Spinal cord (tissue), 10 donors: ENCODE measurements around the gene SMOC2. TPM values are rescaled to one million over a fixed set of nuclear protein-coding genes. Genes with fewer than 3 reads are reported as not detected.
A peak's percentile ranks its signal among the peaks of the same experiment; 100 is the strongest.

Experiments
- DNase-seq, 6 donors: peaks; one replicate each; pipeline versions ENCODE4 v3.0.0 to v3.0.0-alpha.2; 2013 to 2015; ENCODE audit warnings: low spot score in 6 of 6, low read depth in 4 of 6
- H3K27ac ChIP-seq: one replicate; pipeline ENCODE4 v1.5.1; 2013; ENCODE audit warnings: low read depth, low read length, control low read depth
- H3K27me3 ChIP-seq: one replicate; pipeline ENCODE4 v1.6.1; 2013; ENCODE audit warnings: low read length; ENCODE audit not compliant: control insufficient read depth, insufficient read depth
- H3K36me3 ChIP-seq: one replicate; pipeline ENCODE4 v1.6.1; 2013; ENCODE audit warnings: low read length; ENCODE audit not compliant: control insufficient read depth, insufficient read depth
- H3K4me1 ChIP-seq: one replicate; pipeline ENCODE4 v1.6.1; 2013; ENCODE audit warnings: low read length; ENCODE audit not compliant: control insufficient read depth, insufficient read depth
- H3K4me3 ChIP-seq: one replicate; pipeline ENCODE4 v1.5.1; 2013; ENCODE audit warnings: low read depth, low read length, control low read depth
- H3K9me3 ChIP-seq: one replicate; pipeline ENCODE4 v1.6.1; 2013; ENCODE audit warnings: low read length; ENCODE audit not compliant: control insufficient read depth, insufficient read depth
- WGBS: methylation state at CpG from one replicate; pipeline ENCODE4 v1.1.5; 2013; ENCODE audit warnings: missing lambda C conversion rate; ENCODE audit not compliant: insufficient coverage; 5-methylcytosine and 5-hydroxymethylcytosine counted together
- polyA plus RNA-seq, 2 donors: library from polyadenylated mRNA; unstranded; fragments of 120-200 nt; gene quantifications; one replicate each; pipeline ENCODE4 v1.2.1, GENCODE V29; 2013; ENCODE audit not compliant: insufficient read length in 2 of 2
- total RNA-seq, 2 donors: library from RNA; depleted of rRNA in 1 of 2; stranded (reverse); fragments of 120-200 nt in 1 of 2; fragments of >200 nt in 1 of 2; gene quantifications; one replicate each; pipeline versions ENCODE4 v1.2.3 to v1.2.4, GENCODE V29; 2013 to 2014
- donor health status: healthy.

The SMOC2 gene
- total and polyA plus RNA-seq, 4 donors, result 8.3 to 96.0 (median 45.6) TPM

GRCh38 chr6:168528474-168529095, 87.6 kb downstream of the SMOC2 start:
- Histone ChIP-seq H3K27me3 (no peaks in the 10 kb centered on the region), H3K4me3 (no peak overlapping the region), H3K9me3 (no peaks in the 10 kb centered on the region), H3K36me3 (peaks cover 3% of the 10 kb centered on the region), H3K4me1 (peaks cover 10% of the 10 kb centered on the region), H3K27ac (no peak overlapping the region)
- WGBS, result no CpG with 5 or more reads among the region's 3 CpGs
- no peak for DNase-seq

- no peaks in the 10 kb centered on the region for H3K9me3 ChIP-seq
- peaks cover 10% of the 10 kb centered on the region for H3K4me1 ChIP-seq
- H3K27ac ChIP-seq, result no peak overlapping the region
- no peaks in the 10 kb centered on the region for H3K27me3 ChIP-seq
- no peak for DNase-seq
- 97% methylated on average over 15 of the region's 18 CpGs for WGBS
- no peak overlapping the region for H3K4me3 ChIP-seq
- peaks cover 3% of the 10 kb centered on the region for H3K36me3 ChIP-seq
Measured at GRCh38 chr6:168529214-168529613, 88.2 kb downstream of the SMOC2 start.

DNA sequence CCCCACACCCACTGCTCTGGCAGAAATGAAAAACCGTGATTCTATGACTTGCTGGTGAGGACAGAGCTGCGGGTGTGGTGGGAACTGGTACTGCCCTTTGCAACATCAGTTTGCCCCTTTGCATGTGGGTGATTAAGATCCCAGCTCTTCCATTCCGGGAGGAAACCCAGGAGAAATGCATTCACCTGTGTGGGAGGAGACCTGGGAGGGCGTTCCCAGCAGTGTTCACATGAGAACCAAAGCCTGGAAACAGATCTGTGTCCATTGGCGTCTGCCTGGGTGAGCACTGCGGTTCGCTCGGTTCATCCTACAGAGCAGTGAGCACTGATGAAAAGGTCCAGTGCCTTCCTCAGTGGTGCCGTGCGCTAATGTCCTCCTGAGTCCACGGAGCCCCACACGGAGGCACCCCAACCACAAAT, 89.7 kb downstream of the SMOC2 start:
- H3K27me3 ChIP-seq, result no peaks in the 10 kb centered on the region

DNA sequence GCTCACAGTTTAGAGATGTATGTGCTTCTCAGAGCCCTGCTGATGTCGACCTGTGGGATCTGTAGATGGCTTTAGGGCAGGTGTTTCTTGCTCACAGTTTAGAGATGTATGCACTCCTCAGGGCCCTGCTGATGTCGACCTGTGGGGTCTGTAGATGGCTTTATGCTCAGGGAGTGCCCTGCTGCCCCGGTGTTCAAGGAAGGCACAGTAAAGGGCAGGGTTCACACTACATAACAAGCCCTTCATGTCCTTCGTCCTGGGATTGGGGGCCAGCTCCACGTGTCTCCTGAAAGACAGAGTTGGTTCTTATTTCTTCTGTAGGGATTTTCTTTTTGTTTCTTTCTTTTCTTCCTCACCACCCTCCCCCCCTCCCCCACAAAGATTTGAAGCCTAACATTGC, 91.1 kb downstream of the SMOC2 start:
- no peak overlapping the region for H3K4me3 ChIP-seq
- peaks cover 3% of the 10 kb centered on the region for H3K36me3 ChIP-seq
- no peak overlapping the region for H3K27ac ChIP-seq
- no peaks in the 10 kb centered on the region for H3K27me3 ChIP-seq
- peaks cover 12% of the 10 kb centered on the region for H3K4me1 ChIP-seq
- no peak for DNase-seq
- no peaks in the 10 kb centered on the region for H3K9me3 ChIP-seq
- WGBS, result 89% methylated on average over 3 of the region's 5 CpGs

More for the DNA sequence above, 89.7 kb downstream of the SMOC2 start:
- 77% methylated on average over 11 of the region's 12 CpGs for WGBS
- Histone ChIP-seq H3K4me3 (no peak overlapping the region), H3K27ac (no peak overlapping the region), H3K4me1 (peaks cover 10% of the 10 kb centered on the region), H3K36me3 (peaks cover 3% of the 10 kb centered on the region), H3K9me3 (no peaks in the 10 kb centered on the region)
- no peak for DNase-seq

DNA sequence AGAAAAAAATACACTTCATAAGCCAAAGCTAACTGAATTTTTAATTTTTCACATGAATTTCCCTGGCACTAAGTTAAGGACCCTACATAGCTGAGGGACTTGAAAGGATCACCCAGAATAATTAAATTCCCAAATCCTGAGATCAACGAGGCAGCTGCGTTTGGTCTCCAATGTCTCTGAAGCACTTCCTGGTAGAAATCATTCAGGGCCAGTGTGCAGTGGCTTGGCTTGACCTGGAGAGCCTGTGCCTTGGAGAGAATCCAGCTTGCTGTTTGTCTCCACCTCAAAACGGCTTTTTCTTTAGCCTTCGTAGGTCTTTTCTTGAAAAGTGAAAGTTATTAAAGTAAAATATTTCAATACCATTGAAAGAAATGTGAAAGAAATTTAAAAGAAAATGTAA, 92.4 kb downstream of the SMOC2 start:
- Histone ChIP-seq H3K36me3 (no peaks in the 10 kb centered on the region), H3K27ac (no peak overlapping the region), H3K4me3 (no peak overlapping the region), H3K27me3 (no peaks in the 10 kb centered on the region), H3K9me3 (no peaks in the 10 kb centered on the region), H3K4me1 (peaks cover 11% of the 10 kb centered on the region)
- 67% methylated on average over 2 of the region's 4 CpGs for WGBS
- no peak for DNase-seq

- H3K4me1 ChIP-seq, result peaks cover 11% of the 10 kb centered on the region
- no peak for DNase-seq
- H3K27me3 ChIP-seq, result no peaks in the 10 kb centered on the region
- H3K27ac ChIP-seq, result no peak overlapping the region
- no peak overlapping the region for H3K4me3 ChIP-seq
- H3K9me3 ChIP-seq, result no peaks in the 10 kb centered on the region
- WGBS, result 90% methylated on average over 6 of the region's 6 CpGs
- no peaks in the 10 kb centered on the region for H3K36me3 ChIP-seq
Measured at GRCh38 chr6:168534265-168534664, 93.3 kb downstream of the SMOC2 start.

DNA sequence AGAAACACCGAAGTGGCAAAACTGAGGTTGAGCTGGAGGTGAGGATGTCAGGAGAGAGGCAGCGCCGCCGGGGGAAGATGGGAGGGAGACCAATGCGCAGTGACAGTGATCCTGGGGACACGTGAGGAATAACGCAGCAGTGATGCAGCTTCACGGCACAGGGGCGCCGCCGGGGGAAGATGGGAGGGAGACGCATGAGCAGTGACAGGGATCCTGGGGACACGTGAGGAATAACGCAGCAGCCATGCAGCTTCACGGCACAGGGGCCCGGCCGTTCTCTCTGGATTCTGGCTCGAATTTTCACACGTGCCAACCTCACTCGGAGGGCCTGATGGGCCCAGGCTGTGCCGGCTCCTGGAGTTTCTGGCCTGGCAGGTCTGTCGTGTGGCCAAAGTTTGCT, 94.7 kb downstream of the SMOC2 start:
- Histone ChIP-seq H3K9me3 (no peaks in the 10 kb centered on the region), H3K4me1 (peaks cover 11% of the 10 kb centered on the region), H3K27me3 (no peaks in the 10 kb centered on the region), H3K27ac (no peak overlapping the region), H3K4me3 (no peak overlapping the region), H3K36me3 (no peaks in the 10 kb centered on the region)
- peak in 1 of 6 donors; percentile 52 for DNase-seq
- WGBS, result 81% methylated on average over 21 of the region's 22 CpGs

DNA sequence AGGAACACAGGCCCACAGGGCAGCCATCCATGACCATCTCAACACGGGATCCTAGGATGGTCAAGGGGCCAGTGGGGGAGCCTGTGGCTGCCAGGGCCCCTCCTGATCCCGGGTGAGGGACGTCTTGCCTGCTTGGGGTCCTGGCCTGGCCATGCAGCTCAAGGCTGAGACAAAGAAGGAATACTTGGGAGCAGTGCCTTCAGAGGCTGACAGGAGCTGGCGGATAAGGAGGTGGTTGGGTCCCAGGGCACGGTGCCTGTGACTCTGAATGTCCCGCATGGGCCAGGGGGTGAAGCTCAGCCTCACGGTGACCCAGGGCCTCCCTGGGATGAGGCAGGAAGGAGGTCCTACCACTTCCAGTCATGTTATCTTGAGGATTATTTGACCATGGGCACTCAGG, 95.2 kb downstream of the SMOC2 start:
- Histone ChIP-seq H3K36me3 (no peaks in the 10 kb centered on the region), H3K4me3 (no peak overlapping the region), H3K27ac (no peak overlapping the region), H3K4me1 (peaks cover 11% of the 10 kb centered on the region), H3K9me3 (no peaks in the 10 kb centered on the region), H3K27me3 (no peaks in the 10 kb centered on the region)
- no peak for DNase-seq
- WGBS, result 90% methylated on average over 7 of the region's 7 CpGs

DNA sequence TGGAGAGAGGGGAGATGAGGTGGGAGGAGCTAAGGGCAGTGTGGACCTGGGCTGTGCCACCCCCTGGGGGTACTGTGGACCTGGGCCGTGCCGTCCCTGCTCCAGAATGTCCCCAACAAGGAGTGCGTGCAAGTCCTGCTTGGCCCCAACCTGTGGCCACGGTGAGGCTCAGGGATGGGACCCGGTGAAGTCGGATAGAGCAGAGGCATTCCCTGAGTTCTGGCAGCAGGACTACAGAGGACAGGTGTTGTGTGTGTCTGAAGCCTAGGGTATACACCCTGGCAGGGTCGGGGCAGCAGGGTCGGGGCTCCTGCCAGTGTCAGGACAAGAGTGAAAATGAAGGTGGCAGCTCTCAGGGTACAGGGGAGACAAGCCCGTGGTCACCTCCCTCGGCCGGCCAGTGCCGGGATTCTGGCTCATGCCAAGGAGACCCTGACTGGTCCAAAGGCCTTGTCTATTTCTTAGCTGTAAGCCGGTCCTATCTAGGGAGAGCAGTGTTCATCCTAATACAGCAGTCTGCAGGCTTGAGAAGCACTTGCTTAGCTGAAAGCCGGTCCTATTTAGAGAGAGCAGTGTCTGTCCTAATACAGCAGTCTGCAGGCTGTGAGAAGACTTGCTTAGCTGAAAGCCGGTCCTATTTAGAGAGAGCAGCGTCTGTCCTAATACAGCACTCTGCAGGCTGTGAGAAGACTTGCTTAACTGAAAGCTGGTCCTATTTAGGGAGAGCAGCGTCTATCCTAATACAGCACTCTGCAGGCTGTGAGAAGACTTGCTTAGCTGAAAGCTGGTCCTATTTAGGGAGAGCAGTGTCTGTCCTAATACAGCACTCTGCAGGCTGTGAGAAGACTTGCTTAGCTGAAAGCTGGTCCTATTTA, 95.9 kb downstream of the SMOC2 start:
- 84% methylated on average over 17 of the region's 17 CpGs for WGBS
- peak in 2 of 6 donors; percentile 44 to 45 for DNase-seq
- no peaks in the 10 kb centered on the region for H3K9me3 ChIP-seq
- peaks cover 11% of the 10 kb centered on the region for H3K4me1 ChIP-seq
- no peak overlapping the region for H3K4me3 ChIP-seq
- H3K27me3 ChIP-seq, result no peaks in the 10 kb centered on the region
- H3K27ac ChIP-seq, result no peak overlapping the region
- H3K36me3 ChIP-seq, result no peaks in the 10 kb centered on the region

DNA sequence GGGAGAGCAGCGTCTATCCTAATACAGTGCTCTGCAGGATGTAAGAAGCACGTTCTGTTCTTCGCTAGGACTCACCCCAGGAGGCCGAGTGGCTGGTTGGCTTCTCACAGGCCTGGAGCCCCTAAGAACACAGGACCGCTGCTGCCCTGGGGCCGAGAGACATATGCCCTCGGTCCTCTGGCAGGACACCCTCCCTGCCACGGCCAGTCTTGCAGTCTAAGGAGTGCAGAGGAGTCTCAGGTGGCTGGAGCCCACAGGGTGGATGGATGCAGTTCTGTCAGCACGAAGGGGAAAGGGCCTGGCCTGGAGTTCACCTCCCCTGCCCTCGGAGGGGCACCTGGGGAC, 96.5 kb downstream of the SMOC2 start:
- H3K36me3 ChIP-seq, result no peaks in the 10 kb centered on the region
- 62% methylated on average over 10 of the region's 10 CpGs for WGBS
- no peak for DNase-seq
- peaks cover 11% of the 10 kb centered on the region for H3K4me1 ChIP-seq
- no peaks in the 10 kb centered on the region for H3K9me3 ChIP-seq
- no peak overlapping the region for H3K27ac ChIP-seq
- no peaks in the 10 kb centered on the region for H3K27me3 ChIP-seq
- no peak overlapping the region for H3K4me3 ChIP-seq
